ENCODE data around the gene BBOF1.

Gene BBOF1

DNA sequence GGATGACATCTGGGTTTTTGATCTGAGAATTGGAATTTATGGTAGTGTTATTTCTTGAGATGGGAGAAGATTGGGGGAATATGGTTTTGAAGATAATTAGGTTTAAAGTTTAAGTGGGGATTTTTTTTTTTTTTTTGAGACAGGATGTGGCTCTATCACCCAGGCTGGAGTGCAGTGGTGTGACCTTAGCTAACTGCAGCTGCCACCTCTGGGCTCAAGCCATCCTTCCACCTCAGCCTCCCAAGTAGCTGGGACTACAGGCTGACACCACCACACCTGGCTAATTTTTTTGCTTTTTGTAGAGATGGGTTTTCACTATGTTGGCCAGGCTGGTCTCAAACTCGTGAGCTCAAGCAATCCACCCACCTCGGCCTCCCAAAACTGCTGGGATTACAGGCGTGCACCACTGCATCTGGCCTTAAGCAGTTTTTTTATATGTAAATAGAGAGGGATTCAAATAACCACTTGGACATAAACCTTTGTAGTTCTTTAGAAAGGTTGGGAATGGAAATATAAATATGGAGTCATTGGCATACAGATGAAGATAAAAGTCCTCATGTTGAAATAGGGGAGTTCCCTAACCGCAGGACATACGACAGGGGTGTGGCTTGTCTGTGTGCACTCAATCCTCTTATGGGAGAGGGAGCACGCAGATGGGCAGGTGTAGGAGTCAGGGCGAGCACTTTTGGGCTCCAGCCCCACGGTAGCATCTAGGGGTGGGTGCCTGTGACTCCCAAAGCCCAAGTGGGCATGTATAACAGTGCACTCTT lies 70.3 kb downstream of the BBOF1 start:
- no peak for DNase-seq (ENCODE audit: low spot score)

- no peak for DNase-seq (ENCODE audit: low spot score)
Observed at GRCh38 chr14:74105381-74105780, 86.2 kb downstream of the BBOF1 start.

DNA sequence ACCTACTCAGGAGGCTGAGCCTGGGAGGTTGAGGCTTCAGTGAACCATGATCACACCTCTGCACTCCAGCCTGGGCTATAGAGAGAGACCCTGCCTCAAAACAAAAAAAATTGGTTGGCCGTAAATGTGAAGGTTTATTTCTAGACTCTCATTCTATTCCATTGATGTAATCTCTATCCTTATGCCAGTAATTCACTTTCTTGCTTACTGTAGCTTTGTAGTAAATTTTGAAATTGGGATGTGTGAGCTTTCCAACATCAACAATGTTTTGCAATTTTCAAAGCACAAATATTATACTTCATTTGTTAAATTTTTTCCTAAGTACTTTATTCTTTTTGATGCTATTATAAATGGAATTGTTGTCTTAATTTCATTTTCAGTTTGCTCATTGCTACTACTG lies 90.2 kb downstream of the BBOF1 start:
- no peak for DNase-seq (ENCODE audit: low spot score)

GRCh38 chr14:74111395-74112216 lies 92.5 kb downstream of the BBOF1 start:
- DNase-seq (ENCODE audit: low spot score): peak; percentile 65
